Loucy (cell line): Measurements from ENCODE around the gene PDE6C.

ENCODE experiments used
- CTCF ChIP-seq: fragments of 200-600 bp; sonication (generic); conservative IDR thresholded peaks from 2 replicates; pipeline ENCODE4 v1.5.1; 2014; ENCODE audit warnings: mild to moderate bottlenecking, antibody characterized with exemption, low read length
- EZH2phosphoT487 ChIP-seq: fragments of 200-600 bp; IDR thresholded peaks from 2 replicates; pipeline ENCODE4 v1.6.1; 2018; ENCODE audit warnings: antibody characterized with exemption, mild to moderate bottlenecking, moderate library complexity, borderline replicate concordance

- no peak for TF ChIP-seq CTCF
- TF ChIP-seq EZH2phosphoT487, result no peak
Observed at GRCh38 chr10:93615576-93616235, 3.4 kb downstream of the PDE6C start.
